ENCODE results near the gene SIN3A. TPM values are rescaled to one million over a fixed set of nuclear protein-coding genes. Genes with fewer than 3 reads are reported as not detected.

The SIN3A gene
- total and polyA plus RNA-seq, 9 of the 15 experiments (the other 6 are each of a cell fraction or from before 2014, with no cell fraction given), result 11.1 to 70.3 (median 25.3) TPM

DNA sequence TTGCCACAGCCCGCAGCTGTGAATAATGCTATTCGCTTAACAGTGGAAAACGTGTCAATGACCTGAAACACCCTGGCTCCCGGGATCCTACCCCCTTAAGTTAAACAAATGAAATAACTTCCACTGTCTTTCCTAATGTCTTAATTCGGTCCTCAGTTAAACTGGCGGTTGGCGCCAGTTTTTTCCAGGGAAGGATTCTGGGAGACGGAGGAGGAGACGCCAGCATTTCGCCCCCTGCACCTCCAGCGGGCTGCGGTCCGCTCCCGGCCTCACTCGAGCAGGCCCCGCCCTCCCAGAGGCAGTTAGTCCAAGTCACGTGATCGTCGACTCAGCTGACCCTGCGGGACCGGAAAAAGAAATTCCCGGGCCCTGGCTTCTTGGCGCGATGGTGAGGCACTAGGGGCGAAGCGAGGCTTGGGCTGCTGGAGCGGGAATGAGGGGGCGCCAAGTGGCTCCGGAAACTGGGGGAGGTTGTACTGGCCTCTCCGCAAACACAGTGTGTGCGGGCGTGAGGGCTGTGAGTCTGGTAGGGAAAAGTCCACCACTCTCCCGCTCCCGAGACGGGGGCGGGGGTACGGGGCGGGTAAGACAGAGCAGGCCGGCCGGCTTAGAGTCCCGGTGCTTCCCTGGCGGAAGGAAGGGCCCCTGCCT is 115.7 kb downstream of the SIN3A start, which contains the start of gene COMMD4 (continued):
- TF ChIP-seq IRF2 (CRISPR knock-in tag; IDR thresholded peaks at IDR 0.05) (no peak), RFX5 (IDR thresholded peaks at IDR 0.05; ENCODE audit: low read depth, low read length) (no peak), ELF2 (CRISPR knock-in tag; IDR thresholded peaks at IDR 0.05) (peak; percentile 96), NR1H2 (CRISPR knock-in tag; IDR thresholded peaks at IDR 0.05) (no peak), NUFIP1 (IDR thresholded peaks at IDR 0.05; ENCODE audit: partially characterized antibody) (no peak), E2F3 (CRISPR knock-in tag; IDR thresholded peaks at IDR 0.05) (peak; percentile 80; the same call in 1 of the 2 replicates), FOXJ2 (tag; IDR thresholded peaks at IDR 0.05) (no peak), THRAP3 (IDR thresholded peaks at IDR 0.05; ENCODE audit: borderline replicate concordance) (no peak), MTF1 (CRISPR knock-in tag; IDR thresholded peaks at IDR 0.05; ENCODE audit: borderline replicate concordance) (no peak), CEBPG (CRISPR knock-in tag; IDR thresholded peaks at IDR 0.05) (no peak), CEBPG (tag; conservative IDR thresholded peaks at IDR 0.05 in 1 of 2, IDR thresholded peaks at IDR 0.05 in 1 of 2) (no peak)
- TF ChIP-seq, protein P1, sequence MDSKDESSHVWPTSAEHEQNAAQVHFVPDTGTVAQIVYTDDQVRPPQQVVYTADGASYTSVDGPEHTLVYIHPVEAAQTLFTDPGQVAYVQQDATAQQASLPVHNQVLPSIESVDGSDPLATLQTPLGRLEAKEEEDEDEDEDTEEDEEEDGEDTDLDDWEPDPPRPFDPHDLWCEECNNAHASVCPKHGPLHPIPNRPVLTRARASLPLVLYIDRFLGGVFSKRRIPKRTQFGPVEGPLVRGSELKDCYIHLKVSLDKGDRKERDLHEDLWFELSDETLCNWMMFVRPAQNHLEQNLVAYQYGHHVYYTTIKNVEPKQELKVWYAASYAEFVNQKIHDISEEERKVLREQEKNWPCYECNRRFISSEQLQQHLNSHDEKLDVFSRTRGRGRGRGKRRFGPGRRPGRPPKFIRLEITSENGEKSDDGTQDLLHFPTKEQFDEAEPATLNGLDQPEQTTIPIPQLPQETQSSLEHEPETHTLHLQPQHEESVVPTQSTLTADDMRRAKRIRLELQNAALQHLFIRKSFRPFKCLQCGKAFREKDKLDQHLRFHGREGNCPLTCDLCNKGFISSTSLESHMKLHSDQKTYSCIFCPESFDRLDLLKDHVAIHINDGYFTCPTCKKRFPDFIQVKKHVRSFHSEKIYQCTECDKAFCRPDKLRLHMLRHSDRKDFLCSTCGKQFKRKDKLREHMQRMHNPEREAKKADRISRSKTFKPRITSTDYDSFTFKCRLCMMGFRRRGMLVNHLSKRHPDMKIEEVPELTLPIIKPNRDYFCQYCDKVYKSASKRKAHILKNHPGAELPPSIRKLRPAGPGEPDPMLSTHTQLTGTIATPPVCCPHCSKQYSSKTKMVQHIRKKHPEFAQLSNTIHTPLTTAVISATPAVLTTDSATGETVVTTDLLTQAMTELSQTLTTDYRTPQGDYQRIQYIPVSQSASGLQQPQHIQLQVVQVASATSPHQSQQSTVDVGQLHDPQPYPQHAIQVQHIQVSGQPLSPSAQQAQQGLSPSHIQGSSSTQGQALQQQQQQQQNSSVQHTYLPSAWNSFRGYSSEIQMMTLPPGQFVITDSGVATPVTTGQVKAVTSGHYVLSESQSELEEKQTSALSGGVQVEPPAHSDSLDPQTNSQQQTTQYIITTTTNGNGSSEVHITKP (IDR thresholded peaks at IDR 0.05; ENCODE audit: partially characterized antibody), result no peak
- TF ChIP-seq, protein P2, sequence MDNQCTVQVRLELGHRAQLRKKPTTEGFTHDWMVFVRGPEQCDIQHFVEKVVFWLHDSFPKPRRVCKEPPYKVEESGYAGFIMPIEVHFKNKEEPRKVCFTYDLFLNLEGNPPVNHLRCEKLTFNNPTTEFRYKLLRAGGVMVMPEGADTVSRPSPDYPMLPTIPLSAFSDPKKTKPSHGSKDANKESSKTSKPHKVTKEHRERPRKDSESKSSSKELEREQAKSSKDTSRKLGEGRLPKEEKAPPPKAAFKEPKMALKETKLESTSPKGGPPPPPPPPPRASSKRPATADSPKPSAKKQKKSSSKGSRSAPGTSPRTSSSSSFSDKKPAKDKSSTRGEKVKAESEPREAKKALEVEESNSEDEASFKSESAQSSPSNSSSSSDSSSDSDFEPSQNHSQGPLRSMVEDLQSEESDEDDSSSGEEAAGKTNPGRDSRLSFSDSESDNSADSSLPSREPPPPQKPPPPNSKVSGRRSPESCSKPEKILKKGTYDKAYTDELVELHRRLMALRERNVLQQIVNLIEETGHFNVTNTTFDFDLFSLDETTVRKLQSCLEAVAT (IDR thresholded peaks at IDR 0.05), result no peak
- TF ChIP-seq, protein P3, sequence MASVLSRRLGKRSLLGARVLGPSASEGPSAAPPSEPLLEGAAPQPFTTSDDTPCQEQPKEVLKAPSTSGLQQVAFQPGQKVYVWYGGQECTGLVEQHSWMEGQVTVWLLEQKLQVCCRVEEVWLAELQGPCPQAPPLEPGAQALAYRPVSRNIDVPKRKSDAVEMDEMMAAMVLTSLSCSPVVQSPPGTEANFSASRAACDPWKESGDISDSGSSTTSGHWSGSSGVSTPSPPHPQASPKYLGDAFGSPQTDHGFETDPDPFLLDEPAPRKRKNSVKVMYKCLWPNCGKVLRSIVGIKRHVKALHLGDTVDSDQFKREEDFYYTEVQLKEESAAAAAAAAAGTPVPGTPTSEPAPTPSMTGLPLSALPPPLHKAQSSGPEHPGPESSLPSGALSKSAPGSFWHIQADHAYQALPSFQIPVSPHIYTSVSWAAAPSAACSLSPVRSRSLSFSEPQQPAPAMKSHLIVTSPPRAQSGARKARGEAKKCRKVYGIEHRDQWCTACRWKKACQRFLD (CRISPR knock-in tag; IDR thresholded peaks at IDR 0.05), result no peak
- TF ChIP-seq, protein P4, sequence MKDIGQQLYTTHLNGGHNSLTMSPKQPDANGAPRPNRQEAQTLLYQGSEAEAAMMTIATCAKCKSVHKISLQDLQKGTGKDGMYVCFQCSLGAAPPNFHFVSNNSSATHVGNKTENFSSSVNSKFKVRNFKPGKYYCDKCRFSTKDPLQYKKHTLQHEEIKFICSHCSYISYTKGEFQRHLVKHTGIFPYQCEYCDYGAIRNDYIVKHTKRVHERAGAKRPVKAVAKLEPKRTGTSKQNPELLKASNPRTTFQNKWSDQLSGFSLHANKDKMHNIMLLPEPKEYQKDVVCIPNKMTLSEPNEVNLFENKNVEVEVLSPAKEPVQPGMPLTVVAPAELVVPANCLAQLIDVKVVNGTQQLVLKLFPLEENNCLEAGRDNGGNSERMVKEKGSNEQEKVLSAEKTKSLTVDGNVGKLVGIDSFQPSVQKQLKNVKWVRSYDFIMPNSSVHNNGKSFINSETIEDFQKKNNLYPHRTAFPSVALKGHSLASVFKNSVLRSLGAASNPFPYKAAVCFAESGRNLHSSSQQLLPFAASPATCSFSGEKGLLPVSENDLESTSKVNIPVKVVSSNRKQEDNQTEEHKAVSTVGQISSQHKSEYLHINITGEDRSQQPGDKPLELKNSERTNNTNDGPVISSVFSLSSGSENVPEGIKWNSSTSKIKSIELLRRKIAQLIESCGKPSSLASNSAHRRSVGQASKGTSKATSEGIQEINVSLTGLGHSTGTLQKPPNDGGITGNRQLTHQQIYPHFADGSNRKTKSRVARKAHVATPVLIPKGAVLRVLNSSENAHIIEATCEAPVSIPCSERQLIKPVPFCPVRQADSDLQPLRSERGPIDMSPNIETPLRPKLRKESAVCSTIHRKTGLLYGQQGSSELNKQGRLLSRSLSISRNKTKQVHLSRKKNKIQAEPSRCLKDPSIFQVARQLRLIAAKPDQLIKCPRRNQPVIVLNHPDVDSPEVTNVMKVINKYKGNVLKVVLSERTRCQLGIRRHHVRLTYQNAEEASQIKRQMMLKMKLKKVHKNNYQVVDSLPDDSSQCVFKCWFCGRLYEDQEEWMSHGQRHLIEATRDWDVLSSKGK (CRISPR knock-in tag; IDR thresholded peaks at IDR 0.05), result no peak
- TF ChIP-seq, protein P5, sequence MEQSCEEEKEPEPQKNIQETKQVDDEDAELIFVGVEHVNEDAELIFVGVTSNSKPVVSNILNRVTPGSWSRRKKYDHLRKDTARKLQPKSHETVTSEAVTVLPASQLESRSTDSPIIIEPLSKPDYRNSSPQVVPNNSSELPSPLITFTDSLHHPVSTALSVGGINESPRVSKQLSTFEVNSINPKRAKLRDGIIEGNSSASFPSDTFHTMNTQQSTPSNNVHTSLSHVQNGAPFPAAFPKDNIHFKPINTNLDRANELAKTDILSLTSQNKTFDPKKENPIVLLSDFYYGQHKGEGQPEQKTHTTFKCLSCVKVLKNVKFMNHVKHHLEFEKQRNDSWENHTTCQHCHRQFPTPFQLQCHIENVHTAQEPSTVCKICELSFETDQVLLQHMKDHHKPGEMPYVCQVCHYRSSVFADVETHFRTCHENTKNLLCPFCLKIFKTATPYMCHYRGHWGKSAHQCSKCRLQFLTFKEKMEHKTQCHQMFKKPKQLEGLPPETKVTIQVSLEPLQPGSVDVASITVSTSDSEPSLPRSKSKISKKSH (CRISPR knock-in tag; IDR thresholded peaks at IDR 0.05), result no peak

Data from K562 (cell line).